22Rv1 (cell line): ENCODE measurements around the gene MAPK8IP1.

Experiments used
- ZFX ChIP-seq: fragments of 450-650 bp; IDR thresholded peaks from 2 replicates; pipeline ENCODE4 v1.6.1; 2017; ENCODE audit warnings: antibody characterized with exemption, borderline replicate concordance
- TF ChIP-seq, protein P1 (sequence below): fragments of 450-650 bp; IDR thresholded peaks from 2 replicates; pipeline ENCODE4 v1.5.1; 2017; ENCODE audit warnings: mild to moderate bottlenecking

DNA sequence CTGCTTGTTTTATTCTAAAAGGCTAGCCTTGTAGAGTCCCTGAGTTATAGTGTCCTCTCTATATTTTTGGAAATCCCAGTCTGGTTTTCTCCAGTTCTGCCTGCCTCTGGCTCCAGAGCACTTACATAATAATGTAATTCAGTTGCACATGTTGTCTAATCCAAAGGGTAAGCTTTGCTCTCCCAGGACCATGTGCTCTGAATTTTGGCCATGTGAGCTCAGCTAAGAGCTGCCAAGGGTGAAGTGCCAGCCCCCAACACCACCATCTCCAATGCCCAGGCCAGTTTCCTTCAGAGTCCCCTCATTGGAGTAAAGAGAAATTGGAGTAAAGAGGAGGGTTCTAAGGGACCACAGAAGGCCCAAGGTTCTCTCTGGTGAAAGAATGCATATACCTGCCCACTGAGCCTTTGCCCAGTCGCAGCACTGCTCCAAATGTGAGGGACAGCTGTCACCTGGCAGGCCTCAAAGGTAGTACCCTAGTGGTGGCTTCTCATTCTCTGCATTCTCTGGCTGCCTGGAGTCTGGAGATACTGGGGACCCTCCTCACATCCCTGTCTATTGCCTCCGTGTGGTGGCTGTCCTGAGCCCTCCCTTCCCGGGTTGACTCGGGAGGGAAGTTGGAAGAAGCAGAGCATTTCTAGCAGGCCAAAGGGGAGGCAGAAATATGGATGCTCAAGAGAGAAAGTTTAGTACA lies 33.3 kb upstream of the MAPK8IP1 start:
- TF ChIP-seq, protein P1, sequence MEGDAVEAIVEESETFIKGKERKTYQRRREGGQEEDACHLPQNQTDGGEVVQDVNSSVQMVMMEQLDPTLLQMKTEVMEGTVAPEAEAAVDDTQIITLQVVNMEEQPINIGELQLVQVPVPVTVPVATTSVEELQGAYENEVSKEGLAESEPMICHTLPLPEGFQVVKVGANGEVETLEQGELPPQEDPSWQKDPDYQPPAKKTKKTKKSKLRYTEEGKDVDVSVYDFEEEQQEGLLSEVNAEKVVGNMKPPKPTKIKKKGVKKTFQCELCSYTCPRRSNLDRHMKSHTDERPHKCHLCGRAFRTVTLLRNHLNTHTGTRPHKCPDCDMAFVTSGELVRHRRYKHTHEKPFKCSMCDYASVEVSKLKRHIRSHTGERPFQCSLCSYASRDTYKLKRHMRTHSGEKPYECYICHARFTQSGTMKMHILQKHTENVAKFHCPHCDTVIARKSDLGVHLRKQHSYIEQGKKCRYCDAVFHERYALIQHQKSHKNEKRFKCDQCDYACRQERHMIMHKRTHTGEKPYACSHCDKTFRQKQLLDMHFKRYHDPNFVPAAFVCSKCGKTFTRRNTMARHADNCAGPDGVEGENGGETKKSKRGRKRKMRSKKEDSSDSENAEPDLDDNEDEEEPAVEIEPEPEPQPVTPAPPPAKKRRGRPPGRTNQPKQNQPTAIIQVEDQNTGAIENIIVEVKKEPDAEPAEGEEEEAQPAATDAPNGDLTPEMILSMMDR = no peak
- no peak for TF ChIP-seq ZFX
